ENCODE results near the gene CCDC142.

CCDC142 gene

DNA sequence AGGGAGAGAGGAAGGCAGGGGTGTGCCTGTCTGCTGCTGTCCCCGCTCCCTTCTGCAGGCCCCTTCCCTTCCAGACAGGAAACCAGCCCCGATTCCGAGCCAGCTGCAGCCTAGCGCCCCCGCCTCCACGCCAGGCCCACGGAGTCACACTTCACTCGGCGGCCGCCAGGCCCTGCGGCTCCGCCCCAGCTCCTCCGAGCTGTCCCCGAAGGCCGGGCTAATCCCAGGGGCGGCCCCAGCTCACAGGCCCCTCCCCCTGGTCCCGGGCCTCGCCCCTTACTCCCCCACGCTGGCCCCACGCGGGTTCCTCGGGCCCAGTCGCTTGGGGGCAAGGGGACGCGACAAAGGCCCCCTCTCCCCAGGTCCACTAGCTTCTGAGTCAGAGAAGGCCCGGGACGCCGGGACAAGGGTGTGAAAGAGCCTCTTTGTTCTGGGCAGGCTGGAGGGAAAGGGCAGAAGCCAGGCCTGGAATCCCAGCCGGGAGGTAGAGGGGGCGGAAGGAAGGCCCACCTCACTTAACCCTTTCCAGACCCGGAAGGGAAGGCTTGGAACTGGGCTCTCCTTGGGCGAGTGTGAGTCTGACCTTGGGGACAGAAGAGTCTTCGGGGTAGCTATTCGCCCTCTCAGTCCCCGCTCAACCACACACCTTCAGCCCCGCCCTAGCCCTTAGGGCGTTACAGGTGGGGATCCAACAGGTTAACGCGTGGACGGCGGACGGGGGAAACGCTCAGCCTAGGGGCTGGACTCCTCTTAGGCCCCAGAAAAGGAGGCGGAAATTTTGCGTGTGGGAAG is 42.2 kb downstream of the CCDC142 start:
- peak; percentile 67 to 75 for DNase-seq

GRCh38 chr2:74439803-74440377 is 42.9 kb downstream of the CCDC142 start:
- DNase-seq = no peak

GRCh38 chr2:74439373-74439772 is 43.4 kb downstream of the CCDC142 start:
- no peak for DNase-seq

- no peak for DNase-seq
Measured at GRCh38 chr2:74438248-74438647, 44.5 kb downstream of the CCDC142 start.

DNA sequence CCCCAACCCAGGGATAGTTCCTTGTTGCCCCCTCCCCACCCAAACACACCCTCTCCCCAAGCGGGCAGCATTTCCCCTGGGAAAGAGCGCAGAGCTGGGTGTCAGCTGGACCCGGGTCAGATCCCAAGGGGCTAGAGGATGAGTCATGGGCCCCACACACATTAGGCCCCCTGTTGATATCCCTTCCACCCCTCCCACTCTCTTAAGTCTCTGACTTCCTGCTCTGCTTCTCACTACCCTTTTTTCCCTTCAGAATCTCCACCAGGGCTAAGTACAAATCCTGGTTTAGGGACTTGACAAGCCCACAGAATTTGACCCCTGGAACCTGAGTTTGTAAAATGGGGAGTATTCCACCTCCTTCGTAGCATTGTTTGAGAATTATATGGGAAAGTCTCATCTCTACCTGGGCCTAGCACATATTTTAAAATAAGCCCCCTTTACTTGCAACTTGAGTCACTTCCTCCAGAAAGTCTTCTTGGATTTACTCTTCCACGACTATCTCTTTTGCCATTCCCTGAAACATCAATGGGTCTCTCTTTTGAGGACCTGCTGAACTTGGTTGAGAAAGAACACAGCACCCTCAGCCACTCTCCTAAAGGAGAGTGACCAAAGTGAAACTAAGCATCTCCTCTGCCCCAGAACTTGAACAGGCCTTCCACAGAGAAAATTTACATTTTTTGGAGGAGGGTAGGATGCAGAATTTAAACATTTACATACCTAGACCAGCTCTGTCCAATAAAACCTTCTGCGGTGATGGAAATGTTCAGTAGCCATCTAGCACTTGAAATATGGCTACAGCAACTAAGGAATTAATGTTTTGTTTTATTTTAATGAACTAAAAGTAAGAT is 45.7 kb downstream of the CCDC142 start:
- DNase-seq = no peak

- DNase-seq = no peak
Measured at GRCh38 chr2:74436111-74436805, 46.5 kb downstream of the CCDC142 start.

DNA sequence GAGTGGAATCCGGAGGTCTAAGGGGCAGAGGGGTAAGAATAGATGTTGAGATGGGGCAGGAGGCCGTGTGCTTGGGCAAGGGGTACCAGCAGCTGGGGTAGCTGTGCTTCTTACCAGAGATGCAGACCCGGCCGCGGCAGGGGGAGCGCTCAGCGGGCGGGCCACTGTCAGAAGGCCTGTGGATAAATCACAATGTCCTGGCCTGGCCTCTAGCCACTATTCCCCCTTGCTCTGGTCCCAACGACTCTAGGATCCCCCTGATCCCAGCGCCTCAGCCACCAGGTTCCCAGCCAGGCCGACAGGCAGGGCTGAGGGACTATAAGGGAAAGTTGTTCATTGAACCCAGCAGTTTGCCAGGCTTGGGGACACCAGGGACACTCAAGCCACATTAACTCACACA is 52.3 kb downstream of the CCDC142 start:
- DNase-seq = no peak

DNA sequence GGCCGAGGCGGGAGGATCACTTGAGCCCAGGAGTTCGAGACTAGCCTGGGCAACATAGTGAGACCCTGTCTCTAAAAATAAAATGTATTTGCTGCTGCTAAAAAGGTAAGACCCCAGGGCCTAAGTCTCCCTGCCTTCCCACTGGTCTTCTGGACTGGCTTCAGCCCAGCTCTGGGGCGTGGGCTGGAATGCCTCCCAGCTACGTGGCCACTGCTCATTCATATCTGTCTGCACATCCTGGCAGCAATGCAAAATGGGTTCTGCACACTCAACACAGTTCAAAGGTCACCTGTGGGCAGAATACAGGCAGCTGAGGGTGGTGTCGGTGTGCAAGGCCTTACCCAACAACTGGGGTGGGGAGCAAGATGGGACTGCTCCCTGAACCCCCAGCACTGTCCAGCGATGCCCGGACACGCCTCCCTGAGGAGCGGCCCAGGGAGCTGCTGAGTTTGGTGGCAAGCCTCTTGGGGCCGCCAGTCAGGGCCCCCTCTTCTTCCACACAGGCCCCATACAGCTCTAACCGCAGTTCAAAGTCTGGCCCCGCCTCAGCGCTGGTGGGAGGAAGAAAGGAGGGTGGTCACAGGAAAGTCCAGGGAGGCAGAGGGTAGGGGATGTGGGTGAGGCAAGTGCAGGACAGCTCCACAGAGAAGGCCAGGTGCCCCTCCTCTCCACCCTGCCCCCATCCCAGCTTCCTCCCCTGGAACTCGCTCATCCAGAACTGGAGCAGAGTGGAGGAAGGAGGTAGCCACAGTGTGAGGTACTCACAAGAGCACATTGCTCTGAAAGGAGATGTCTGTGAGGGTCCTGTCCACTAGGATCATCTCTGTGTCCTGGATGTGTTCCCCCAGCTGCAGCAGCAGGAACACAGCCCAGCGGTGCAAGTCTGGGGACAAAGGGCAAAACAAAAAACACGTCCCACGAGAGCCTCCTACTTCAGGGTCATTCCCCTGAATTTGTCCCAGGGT is 53.0 kb downstream of the CCDC142 start:
- no peak for DNase-seq

DNA sequence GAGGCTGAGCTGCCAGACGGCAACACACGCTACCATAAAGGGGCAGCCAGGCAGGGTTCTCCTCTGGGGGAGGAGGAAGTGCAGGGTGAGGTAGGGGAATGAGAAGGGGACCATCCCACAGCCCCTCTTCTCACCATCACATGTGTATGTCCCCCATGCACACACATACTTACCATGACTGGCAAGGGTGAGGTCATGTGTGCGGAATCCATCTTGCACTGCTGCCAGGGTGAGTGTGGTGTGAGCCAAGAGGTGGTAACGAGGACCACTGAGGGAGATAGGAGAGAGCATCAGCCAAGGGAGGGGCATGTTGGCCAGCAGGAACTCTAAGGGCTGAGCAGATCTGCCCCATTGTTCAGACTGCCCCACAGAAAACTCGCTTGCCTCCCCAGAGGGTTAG is 54.1 kb downstream of the CCDC142 start:
- no peak for DNase-seq

GRCh38 chr2:74427551-74427950 is 55.2 kb downstream of the CCDC142 start:
- no peak for DNase-seq

DNA sequence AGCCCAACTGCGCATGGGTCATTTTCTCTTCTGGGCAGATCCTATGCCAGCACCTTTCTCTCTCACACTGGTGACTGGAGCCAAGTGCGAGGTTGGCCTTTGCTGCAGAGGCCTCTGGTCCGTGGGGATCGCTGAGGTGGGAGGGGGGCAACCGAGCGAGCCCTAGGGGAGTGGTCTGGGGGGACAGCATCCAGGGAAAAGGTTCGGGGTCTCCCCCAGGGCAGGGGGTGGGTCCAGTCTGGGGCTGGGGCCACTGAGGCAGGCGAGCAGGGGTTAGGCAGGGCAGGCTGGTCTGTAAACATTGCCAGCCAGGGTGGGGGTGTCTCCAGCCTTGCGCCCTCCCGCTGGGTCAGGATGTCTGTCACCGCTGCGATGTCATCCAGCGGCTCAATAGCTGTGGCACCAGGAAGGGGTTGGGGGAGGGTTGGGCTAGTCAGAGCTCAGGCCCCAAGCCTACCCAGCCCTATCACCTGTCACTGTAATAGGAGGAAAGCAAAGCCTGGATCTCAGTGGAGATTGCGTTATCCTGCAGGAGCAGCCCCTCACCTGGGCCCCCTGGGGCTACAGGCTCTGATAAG is 56.5 kb downstream of the CCDC142 start:
- DNase-seq = no peak

DNA sequence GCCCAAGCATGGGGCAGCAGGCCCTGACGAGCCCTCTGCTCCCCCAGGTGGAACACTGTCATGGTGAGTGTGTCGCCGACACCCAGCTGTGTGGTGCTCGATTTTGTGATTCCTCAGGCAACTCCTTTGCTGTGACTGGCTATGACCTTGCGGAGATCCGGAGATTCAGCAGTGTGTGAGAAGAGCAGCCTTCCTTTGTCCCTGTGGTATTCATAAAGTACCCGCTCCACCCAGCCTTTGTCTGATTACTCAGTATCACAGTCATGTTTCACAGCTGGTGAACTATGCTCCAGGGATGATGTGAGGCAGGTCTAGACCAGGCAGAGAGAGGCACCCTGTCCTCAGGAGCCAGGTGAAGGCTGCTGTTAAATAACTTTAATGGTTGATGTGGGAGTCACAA is 57.3 kb downstream of the CCDC142 start:
- DNase-seq = no peak

GRCh38 chr2:74424995-74425406 is 57.8 kb downstream of the CCDC142 start:
- no peak for DNase-seq

GRCh38 chr2:74424139-74424992 is 58.4 kb downstream of the CCDC142 start:
- DNase-seq = no peak
